Fibroblast of pulmonary artery (primary cell): ENCODE results near the gene PPP1R14D.

Experiments used
- DNase-seq: peaks from one replicate; pipeline ENCODE4 v3.0.0-alpha.2; 2010; ENCODE audit warnings: low read depth
- H3K4me3 ChIP-seq: replicated peaks from 2 replicates; pipeline ENCODE4 v1.5.1; 2011; ENCODE audit warnings: low read depth, mild to moderate bottlenecking, control low read depth, low read length, moderate library complexity
- TF ChIP-seq, protein P1 (sequence below): IDR thresholded peaks from 2 replicates; pipeline ENCODE4 v1.5.1; 2011; ENCODE audit warnings: mild to moderate bottlenecking, control low read depth, low read length, inconsistent platforms; ENCODE audit errors: missing control alignments

Gene PPP1R14D, protein sequence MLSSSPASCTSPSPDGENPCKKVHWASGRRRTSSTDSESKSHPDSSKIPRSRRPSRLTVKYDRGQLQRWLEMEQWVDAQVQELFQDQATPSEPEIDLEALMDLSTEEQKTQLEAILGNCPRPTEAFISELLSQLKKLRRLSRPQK

DNA sequence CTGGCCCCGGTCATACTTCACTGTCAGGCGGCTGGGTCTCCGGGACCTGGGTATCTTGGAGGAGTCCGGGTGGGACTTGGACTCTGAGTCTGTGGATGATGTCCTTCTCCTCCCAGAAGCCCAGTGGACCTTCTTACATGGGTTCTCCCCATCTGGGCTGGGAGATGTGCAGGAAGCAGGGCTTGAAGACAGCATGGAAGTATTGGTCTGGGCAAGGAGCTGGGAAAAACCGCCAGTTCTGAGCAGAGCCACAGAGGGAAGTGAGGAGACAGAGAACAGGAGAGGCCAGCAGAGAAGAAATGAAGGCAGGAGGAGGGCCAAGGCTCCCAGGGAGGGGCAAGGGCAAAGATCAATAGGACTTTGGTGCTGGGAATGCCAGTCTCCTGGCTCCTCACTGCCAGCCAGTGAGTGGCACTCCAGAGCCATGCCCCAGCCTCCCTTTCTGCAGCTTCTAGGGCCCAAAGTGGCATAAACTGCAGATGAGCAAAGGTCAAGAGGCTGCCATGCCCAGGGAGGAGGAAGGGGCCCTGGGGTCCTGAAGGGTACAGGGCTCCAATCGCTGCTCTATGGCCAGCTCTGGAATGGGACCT is at the start of gene PPP1R14D:
TSS of gene PPP1R14D (minus strand) at position 262 of the 590 bp plus-strand sequence. CDS start at position 195, 67 bp downstream.
- TF ChIP-seq, protein P1, sequence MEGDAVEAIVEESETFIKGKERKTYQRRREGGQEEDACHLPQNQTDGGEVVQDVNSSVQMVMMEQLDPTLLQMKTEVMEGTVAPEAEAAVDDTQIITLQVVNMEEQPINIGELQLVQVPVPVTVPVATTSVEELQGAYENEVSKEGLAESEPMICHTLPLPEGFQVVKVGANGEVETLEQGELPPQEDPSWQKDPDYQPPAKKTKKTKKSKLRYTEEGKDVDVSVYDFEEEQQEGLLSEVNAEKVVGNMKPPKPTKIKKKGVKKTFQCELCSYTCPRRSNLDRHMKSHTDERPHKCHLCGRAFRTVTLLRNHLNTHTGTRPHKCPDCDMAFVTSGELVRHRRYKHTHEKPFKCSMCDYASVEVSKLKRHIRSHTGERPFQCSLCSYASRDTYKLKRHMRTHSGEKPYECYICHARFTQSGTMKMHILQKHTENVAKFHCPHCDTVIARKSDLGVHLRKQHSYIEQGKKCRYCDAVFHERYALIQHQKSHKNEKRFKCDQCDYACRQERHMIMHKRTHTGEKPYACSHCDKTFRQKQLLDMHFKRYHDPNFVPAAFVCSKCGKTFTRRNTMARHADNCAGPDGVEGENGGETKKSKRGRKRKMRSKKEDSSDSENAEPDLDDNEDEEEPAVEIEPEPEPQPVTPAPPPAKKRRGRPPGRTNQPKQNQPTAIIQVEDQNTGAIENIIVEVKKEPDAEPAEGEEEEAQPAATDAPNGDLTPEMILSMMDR, result no peak
- no peak for DNase-seq
- no peak within 1 kb of the TSS for H3K4me3 ChIP-seq

DNA sequence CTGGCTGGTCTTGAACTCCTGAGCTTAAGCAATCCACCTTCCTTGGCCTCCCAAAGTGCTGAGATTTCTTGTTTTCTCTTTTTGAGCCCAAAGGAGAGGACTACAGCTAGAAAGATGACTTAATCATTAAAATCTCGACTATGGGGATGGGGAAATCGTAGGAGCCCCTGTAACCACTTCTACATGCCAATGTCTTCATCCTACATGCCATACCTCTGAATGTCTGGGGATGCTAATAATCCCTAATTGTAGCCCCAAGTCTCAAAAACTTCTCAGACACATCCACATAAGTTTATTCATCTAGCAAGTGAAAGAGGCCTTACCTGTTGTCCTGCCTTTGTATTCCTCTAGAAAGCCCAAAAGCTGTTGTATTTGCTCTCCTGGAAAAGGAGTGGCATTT is 49.2 kb upstream of the PPP1R14D start:
- no peak for DNase-seq
- no peak overlapping the region for H3K4me3 ChIP-seq
- TF ChIP-seq, protein P1, result no peak

- no peak for DNase-seq
- TF ChIP-seq, protein P1, result no peak
- no peak overlapping the region for H3K4me3 ChIP-seq
These were observed 47.7 kb upstream of the PPP1R14D start for GRCh38 chr15:40875991-40876730.

DNA sequence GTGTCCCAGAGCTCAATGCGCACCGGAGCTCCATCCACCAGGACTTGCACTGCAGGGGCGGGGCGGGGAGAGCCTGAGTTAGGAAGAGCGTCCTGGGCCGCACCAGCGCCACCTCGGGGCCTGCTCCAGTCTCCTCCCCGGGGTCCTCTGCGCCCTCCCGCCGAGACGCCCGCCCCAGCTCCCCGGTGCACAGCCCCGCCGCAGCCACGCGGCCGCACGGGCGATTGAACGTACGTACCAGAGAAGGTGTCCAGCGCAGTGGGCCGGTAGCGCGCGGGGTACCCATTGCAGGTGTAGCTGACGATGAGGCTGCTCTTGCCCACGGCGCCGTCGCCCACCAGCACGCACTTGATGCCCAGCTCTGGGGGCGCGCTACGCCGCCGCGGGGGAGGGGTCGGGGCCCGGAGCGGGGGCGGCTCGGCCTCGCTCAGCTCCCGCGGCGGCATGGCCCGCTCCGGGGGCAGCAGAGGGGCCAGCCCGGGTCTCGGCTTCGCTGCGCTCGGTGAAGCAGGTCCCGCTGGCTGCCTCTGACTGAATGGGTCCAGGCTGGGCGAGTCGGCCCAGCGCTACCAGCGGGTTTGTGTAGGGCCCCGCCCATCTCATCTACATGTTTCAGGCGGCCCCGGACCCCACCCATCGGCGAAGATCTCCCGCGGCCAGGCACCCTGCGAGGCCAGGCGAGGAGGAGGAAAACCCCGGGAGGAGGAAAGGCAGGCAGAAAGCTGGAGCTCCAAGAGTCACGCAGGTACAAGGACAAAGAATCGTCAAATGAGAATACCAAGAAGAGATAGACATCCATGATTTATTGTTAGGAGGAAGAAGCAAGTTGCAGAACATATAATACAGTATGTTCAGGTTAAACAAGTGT is 45.4 kb upstream of the PPP1R14D start, which contains the start of gene RHOV:
TSS of gene RHOV (minus strand) at position 541 of the 868 bp plus-strand sequence. CDS start at position 446, 95 bp downstream.
- peak; percentile 37 for DNase-seq
- peak within 1 kb of the TSS; percentile 41 for H3K4me3 ChIP-seq
- TF ChIP-seq, protein P1, result peak; percentile 7

DNA sequence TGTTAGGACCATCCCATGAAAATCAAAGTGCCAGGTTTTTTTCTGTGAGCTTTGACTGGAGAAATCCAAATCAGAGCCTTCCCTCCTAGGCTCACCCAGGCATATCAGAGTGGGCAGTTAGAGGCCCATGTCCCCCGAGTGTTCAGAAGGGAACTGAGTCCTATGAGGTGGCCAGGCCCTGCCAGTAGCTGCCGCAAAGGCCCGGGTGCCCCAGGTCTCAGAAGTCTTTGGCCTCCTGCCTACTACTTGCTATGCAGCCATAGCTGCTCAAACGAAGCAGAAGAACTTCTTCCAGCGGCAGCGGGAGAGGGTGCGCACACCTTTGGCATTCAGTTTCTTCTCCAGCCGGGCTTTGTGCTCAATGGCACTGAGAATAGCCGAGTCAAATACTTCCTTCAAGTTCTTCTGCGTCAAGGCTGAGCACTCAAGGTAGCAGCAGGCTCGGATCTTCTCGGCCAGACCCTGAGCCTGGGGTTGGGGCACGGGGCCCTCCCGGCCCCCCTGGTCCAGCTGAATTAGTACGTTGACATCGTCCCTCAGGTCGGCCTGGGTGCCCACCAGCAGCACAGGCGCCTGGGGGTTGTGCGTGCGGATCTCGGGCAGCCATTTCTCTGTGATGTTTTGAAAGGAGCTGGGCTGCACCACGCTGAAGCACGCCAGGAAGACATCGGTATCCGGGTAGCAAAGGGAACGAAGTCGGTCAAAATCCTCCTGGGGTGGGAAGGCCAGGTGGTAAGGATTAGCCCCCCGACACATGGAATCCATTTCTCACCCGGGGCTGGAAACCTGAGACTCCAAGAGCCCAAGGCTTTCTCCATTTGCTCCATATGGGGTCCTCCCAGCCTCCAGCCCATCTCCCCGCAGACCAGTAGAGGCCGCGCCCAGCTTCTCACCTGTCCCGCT is 44.5 kb upstream of the PPP1R14D start:
- DNase-seq, result no peak
- H3K4me3 ChIP-seq, result peak overlapping the region; percentile 41
- TF ChIP-seq, protein P1, result no peak
